ENCODE measurements around the gene RAB3IP.
"Not testable (repeated sequence)": the region's sequence is repeated elsewhere in the genome, so short reads cannot be mapped to it uniquely, and the experiment has no call there.

RAB3IP gene

DNA sequence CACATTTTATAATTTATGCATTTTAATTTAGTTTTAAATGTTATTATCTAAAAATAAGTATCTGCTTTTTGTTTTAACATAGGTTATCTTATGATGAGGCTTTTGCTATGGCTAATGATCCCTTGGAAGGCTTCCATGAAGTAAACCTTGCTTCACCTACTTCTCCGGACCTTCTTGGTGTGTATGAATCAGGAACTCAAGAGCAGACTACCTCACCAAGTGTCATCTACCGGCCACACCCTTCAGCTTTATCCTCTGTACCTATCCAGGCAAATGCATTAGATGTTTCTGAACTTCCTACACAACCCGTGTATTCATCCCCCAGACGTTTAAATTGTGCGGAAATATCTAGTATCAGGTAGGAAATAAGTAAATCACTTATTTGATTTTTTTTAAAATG is 16.6 kb downstream of the RAB3IP start:
- no peak for DNase-seq (ENCODE audit: low read depth in 2 of 3, low spot score in 2 of 3)

GRCh38 chr12:69756088-69756755 is 17.6 kb downstream of the RAB3IP start:
- no peak for DNase-seq (ENCODE audit: low read depth in 2 of 3, low spot score in 2 of 3)

DNA sequence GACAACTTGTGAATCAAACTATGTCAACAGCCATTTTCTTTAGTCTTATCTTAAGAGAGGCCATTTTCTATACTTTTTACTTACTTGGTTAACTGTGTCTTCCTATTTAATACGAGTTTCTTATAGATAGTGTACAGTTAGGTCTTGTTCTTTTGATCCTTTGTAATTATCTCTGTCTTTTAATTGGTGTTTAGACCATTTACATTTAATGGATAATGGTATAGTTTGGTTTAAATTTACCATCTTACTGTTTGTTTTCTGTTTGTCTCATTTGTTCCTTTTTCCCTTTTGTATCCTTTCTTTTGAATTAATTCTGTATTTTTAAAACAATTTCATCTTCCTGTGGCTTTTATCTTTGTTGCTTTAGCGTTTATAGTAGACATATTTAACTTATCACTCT is 19.4 kb downstream of the RAB3IP start:
- DNase-seq (ENCODE audit: low read depth in 2 of 3, low spot score in 2 of 3) = no peak

- DNase-seq (ENCODE audit: low read depth in 2 of 3, low spot score in 2 of 3) = not testable (repeated sequence)
Measured at GRCh38 chr12:69759581-69759980, 20.9 kb downstream of the RAB3IP start.

- DNase-seq (ENCODE audit: low read depth in 2 of 3, low spot score in 2 of 3) = no peak
Measured at GRCh38 chr12:69765515-69765914, 26.9 kb downstream of the RAB3IP start.

DNA sequence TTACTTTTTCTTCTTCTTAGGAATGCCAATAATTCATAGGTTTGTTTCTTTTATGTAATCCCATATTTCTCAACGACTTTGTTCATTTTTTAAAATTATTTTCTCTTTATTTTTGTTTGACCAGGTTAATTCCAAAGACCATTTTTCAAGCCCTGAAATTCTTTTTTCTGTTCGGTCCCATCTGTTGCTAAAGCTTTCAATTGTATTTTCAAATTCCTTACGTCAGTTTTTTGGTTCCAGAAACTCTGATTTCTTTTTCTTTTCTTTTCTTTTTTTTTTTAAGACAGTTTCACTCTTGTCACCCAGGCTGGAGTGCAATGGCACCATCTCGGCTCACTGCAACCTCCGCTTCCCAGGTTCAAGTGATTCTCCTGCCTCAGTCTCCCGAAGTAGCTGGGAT is 27.6 kb downstream of the RAB3IP start:
- DNase-seq (ENCODE audit: low read depth in 2 of 3, low spot score in 2 of 3) = no peak

DNA sequence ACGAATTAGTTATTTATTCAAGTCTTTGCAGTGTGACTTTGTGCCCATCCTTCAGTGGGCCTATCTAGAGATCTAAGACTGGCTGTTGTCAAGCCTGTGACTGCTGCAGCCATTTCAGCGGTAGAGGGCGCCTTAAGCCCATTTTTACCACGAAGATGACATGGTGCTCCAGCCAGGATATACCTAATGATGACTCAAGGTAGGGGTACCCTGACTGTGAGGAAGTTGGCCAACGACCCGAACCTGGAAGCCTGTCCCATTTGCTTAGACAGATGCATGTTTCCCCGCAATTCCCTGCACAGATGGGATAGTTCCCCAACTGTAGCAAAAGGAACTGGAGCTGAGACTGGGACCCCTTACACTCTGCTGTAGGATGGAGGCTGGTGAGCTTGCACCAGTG is 41.3 kb downstream of the RAB3IP start:
- DNase-seq (ENCODE audit: low read depth in 2 of 3, low spot score in 2 of 3) = no peak

GRCh38 chr12:69783365-69783764 is 44.7 kb downstream of the RAB3IP start:
- no peak for DNase-seq (ENCODE audit: low read depth in 2 of 3, low spot score in 2 of 3)

DNA sequence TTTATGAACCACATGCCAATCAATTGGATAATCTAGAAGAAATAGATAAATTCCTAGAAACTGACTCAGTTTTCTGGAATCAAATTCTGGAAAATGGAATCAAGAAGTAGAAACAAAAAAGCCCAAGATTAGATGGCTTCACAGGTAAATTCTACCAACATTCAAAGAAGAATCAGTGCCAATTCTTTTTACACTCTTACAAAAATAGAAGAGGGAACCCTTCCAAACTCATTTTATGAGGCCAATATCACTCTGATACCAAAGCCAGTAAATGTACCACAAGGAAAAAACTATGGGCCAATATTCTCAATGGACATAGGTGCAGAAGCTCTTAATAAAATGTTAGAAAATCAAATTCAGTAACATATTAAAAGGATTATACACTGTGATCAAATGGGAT is 50.7 kb downstream of the RAB3IP start:
- DNase-seq (ENCODE audit: low read depth in 2 of 3, low spot score in 2 of 3) = no peak

DNA sequence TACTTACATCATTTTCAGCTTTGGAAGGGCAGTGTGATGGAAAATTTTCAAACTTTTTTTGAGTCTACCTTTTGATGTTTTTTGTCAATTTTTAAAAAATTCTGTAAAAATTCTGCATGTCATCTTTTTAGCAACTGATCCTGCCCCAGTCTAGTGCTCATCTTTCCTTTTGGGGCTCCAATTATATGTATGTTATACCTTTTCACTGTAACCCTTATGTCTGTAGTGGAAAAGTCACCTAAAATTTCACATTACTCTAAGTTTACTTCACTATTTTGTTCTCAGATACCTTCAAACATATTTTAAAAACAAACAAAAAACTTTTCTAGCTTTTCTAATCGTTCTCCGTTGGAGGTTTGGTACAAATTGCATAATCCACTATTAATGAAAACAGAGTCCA is 53.9 kb downstream of the RAB3IP start:
- no peak for DNase-seq (ENCODE audit: low read depth in 2 of 3, low spot score in 2 of 3)

- DNase-seq (ENCODE audit: low read depth in 2 of 3, low spot score in 2 of 3) = not testable (repeated sequence)
Measured at GRCh38 chr12:69807101-69807897, 68.6 kb downstream of the RAB3IP start.

DNA sequence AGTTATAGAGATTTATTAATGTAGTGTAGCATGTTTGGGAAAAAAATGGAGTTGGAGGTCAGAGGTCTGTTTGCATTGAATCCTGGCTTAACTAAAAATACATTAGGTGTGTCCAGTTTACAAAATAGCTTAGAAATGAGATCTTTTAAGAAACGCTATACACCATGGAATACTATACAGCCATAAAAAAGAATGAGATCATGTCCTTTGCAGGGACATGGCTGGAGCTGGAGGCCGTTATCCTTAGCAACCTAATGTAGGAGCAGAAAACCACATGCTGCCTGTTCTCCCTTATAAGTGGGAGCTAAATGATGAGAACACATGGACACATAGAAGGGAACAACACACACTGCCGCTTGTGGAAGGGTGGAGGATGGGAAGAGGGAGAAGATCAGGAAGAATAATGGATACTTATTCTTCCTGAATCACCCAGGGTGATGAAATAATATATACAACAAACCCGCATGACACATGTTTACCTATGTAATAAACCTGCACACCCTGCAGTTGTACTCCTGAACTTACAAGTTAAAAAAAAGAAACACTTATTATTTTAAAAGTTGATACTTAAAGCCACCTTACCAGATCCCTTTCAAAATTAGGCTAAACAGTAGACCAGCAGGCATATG is 72.3 kb downstream of the RAB3IP start:
- DNase-seq (ENCODE audit: low read depth in 2 of 3, low spot score in 2 of 3) = no peak

GRCh38 chr12:69816082-69816481 is 77.4 kb downstream of the RAB3IP start:
- no peak for DNase-seq (ENCODE audit: low read depth in 2 of 3, low spot score in 2 of 3)

DNA sequence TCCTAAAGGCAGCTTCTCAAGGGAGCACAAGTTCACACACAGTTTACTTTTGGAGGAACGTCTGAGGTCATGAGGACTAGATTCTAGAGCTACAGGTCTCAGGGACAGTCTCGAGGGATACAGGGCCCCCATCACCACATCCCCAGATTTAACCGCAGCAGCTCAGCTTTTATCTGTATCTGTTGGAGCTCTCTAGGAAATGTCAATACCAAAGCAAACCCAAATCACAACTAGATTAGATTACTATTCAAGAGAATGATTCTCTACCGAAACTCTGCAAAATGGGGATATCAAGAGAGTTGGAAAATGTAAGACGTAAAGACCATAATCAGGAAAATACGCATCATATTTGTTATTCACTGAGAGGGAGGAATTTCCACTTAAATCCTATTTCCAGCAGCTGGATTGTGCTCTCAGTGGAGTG is 82.4 kb downstream of the RAB3IP start:
- DNase-seq (ENCODE audit: low read depth in 2 of 3, low spot score in 2 of 3) = no peak

- DNase-seq (ENCODE audit: low read depth in 2 of 3, low spot score in 2 of 3) = no peak
Measured at GRCh38 chr12:69821456-69822159, 82.9 kb downstream of the RAB3IP start.

- DNase-seq (ENCODE audit: low read depth in 2 of 3, low spot score in 2 of 3) = no peak
Measured at GRCh38 chr12:69822201-69822860, 83.7 kb downstream of the RAB3IP start.

DNA sequence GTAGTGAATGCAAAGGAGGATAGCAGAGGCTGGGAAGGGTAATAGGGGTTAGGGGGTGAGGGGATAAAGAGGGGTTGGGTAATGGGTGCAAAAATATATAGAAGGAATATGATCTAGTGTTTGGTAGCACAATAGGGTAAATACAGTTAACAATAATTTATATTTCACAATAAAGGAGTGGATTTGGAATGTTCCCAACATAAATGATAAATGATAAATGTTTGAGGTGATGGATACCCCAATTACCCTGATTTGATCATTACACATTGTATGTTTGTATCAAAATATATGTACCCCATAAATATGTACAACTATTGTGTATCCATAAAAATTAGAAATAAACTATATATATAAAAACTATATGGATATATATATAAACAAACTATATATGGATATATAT is 85.4 kb downstream of the RAB3IP start:
- no peak for DNase-seq (ENCODE audit: low read depth in 2 of 3, low spot score in 2 of 3)

DNA sequence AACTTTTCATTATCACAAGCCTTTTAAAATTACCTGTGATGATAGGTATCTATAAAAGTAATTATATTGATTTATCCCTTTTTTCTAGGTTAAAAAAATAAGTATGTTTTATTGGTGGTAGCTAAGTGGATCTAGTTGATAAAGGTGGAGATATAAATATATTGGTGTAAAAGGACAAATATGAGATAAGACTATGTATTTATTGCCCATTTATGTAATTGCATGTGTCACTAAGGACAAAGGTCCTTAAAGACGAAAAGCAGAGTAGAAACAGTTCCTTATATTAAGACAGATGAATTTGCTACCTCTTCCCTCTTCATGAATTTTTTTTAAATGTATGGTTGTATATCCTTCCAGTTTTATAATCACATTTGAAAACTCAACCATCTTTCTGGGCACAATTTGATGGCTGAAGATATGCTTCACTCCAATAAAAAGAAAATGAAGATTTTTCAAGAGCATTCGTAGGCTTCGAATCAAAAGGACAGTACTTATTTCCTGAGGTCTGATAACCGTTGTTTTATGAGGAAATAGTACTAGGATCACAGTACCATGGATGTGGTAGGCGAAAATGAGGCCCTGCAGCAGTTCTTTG is 86.4 kb downstream of the RAB3IP start, which contains the start of gene MYRFL:
Gene MYRFL (plus strand): TSS at position 262 of the 595 bp plus-strand sequence. CDS start 291 bp downstream, at position 553.
- DNase-seq (ENCODE audit: low read depth in 2 of 3, low spot score in 2 of 3) = no peak

DNA sequence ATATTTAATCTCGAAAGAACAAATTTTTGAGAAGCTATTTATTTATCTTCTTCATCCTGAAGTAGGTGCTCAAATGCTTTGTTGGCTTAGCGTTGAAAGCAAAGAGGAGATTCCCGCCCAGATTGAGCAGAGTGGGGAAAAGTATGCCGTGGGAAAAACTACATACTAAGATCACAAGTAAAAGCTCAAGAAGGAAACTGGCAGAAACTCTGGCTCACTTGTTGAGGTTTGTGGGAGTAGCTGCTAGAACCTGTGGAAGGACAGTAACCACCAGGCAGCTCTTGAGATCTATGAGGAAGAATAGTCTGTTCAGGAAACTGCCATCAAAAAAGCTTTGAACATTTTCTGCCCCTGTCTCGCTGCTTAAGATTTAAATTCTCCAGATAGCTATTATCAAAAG is 90.2 kb downstream of the RAB3IP start:
- DNase-seq (ENCODE audit: low read depth in 2 of 3, low spot score in 2 of 3) = no peak

DNA sequence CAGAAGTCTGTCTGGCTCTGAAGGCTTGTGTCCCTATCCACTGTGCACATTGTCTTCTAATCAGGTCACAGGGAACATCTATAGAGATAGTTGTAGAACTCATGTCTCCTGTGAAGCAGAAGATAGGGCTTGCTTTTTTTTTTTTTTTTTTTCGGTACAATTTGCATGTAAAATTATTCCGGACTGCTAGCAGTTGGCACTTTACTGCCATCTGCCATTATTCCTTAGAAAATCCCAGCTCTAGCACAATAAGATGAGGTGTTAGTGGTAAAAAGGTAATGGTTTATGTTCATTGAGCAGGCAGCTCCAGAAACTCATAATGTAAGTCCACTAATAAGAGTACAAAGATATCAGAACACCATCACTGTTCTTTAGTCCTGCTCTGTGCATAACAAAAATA is 95.0 kb downstream of the RAB3IP start:
- DNase-seq (ENCODE audit: low read depth in 2 of 3, low spot score in 2 of 3) = no peak

- DNase-seq (ENCODE audit: low read depth in 2 of 3, low spot score in 2 of 3) = no peak
Measured at GRCh38 chr12:69834147-69834546, 95.5 kb downstream of the RAB3IP start.
